Activated naive CD8-positive, alpha-beta T cell treated with anti-CD3 and anti-CD28 coated beads, Interleukin-2, amount 50 U/mL, for 24 hours (primary cell): ENCODE measurements around the gene DAD1.

ENCODE experiments used
- ATAC-seq: fragments of 150-1000 bp; cut with Tn5 transposase; one replicate; pipeline ENCODE4 v1.10.0; 2021
- DNase-seq: peaks from one replicate; pipeline ENCODE4 v3.0.0; 2021
- H3K27ac Mint-ChIP-seq: one replicate; pipeline ENCODE4 v1.8.0; 2021; ENCODE audit warnings: mild to moderate bottlenecking, mixed read lengths
- H3K27me3 Mint-ChIP-seq: one replicate; pipeline ENCODE4 v1.8.0; 2021; ENCODE audit warnings: mixed read lengths
- H3K36me3 Mint-ChIP-seq: one replicate; pipeline ENCODE4 v1.8.0; 2021; ENCODE audit warnings: low read depth, mixed read lengths
- H3K4me1 Mint-ChIP-seq: one replicate; pipeline ENCODE4 v1.8.0; 2021; ENCODE audit warnings: mixed read lengths
- H3K4me3 Mint-ChIP-seq: one replicate; pipeline ENCODE4 v1.8.0; 2021; ENCODE audit warnings: mild to moderate bottlenecking, moderate library complexity, mixed read lengths
- H3K9me3 Mint-ChIP-seq: one replicate; pipeline ENCODE4 v1.8.0; 2021; ENCODE audit warnings: mixed read lengths

The DAD1 gene

GRCh38 chr14:22610931-22611330 is 21.9 kb upstream of the DAD1 start:
- Mint-ChIP-seq H3K9me3 (no peaks in the 10 kb centered on the region), H3K27me3 (no peaks in the 10 kb centered on the region), H3K4me1 (no peaks in the 10 kb centered on the region), H3K4me3 (no peak overlapping the region), H3K36me3 (peaks cover 13% of the 10 kb centered on the region), H3K27ac (no peak overlapping the region)
- DNase-seq: no peak
- ATAC-seq: no peak

GRCh38 chr14:22607291-22607690 is 18.3 kb upstream of the DAD1 start:
- DNase-seq (no peak), ATAC-seq (no peak)
- Mint-ChIP-seq H3K27me3 (no peaks in the 10 kb centered on the region), H3K27ac (no peak overlapping the region), H3K9me3 (no peaks in the 10 kb centered on the region), H3K4me1 (no peaks in the 10 kb centered on the region), H3K4me3 (no peak overlapping the region), H3K36me3 (peaks cover 24% of the 10 kb centered on the region)

GRCh38 chr14:22606380-22606779 is 17.4 kb upstream of the DAD1 start:
- Mint-ChIP-seq H3K27ac (no peak overlapping the region), H3K36me3 (peaks cover 26% of the 10 kb centered on the region)

GRCh38 chr14:22602862-22603261 is 13.8 kb upstream of the DAD1 start:
- peaks cover 17% of the 10 kb centered on the region for H3K4me1 Mint-ChIP-seq
- no peaks in the 10 kb centered on the region for H3K27me3 Mint-ChIP-seq
- no peak overlapping the region for H3K4me3 Mint-ChIP-seq
- H3K9me3 Mint-ChIP-seq: no peaks in the 10 kb centered on the region
- H3K27ac Mint-ChIP-seq: no peak overlapping the region
- H3K36me3 Mint-ChIP-seq: peaks cover 17% of the 10 kb centered on the region
- ATAC-seq (no peak), DNase-seq (no peak)

More at GRCh38 chr14:22606380-22606779, 17.4 kb upstream of the DAD1 start:
- Mint-ChIP-seq H3K9me3 (no peaks in the 10 kb centered on the region), H3K27me3 (no peaks in the 10 kb centered on the region), H3K4me1 (no peaks in the 10 kb centered on the region), H3K4me3 (no peak overlapping the region)
- DNase-seq (no peak), ATAC-seq (no peak)

- ATAC-seq: no peak
- peaks cover 14% of the 10 kb centered on the region for H3K36me3 Mint-ChIP-seq
- no peaks in the 10 kb centered on the region for H3K27me3 Mint-ChIP-seq
Observed at GRCh38 chr14:22601996-22602395, 13.0 kb upstream of the DAD1 start.

GRCh38 chr14:22601456-22601855 is 12.4 kb upstream of the DAD1 start:
- Mint-ChIP-seq H3K9me3 (no peaks in the 10 kb centered on the region), H3K27ac (no peak overlapping the region), H3K36me3 (peaks cover 14% of the 10 kb centered on the region), H3K27me3 (no peaks in the 10 kb centered on the region), H3K4me3 (no peak overlapping the region), H3K4me1 (peaks cover 23% of the 10 kb centered on the region)
- DNase-seq (no peak), ATAC-seq (no peak)

More at GRCh38 chr14:22601996-22602395, 13.0 kb upstream of the DAD1 start:
- H3K27ac Mint-ChIP-seq: no peak overlapping the region
- H3K4me3 Mint-ChIP-seq: no peak overlapping the region
- H3K4me1 Mint-ChIP-seq: peaks cover 23% of the 10 kb centered on the region
- no peak for DNase-seq
- no peaks in the 10 kb centered on the region for H3K9me3 Mint-ChIP-seq

GRCh38 chr14:22600027-22600426 is 11.0 kb upstream of the DAD1 start:
- Mint-ChIP-seq H3K27ac (no peak overlapping the region), H3K36me3 (peaks cover 12% of the 10 kb centered on the region), H3K27me3 (no peaks in the 10 kb centered on the region), H3K9me3 (no peaks in the 10 kb centered on the region), H3K4me1 (peaks cover 23% of the 10 kb centered on the region), H3K4me3 (no peak overlapping the region)
- ATAC-seq: no peak
- no peak for DNase-seq

GRCh38 chr14:22599349-22599748 is 10.3 kb upstream of the DAD1 start:
- DNase-seq: no peak
- peaks cover 23% of the 10 kb centered on the region for H3K4me1 Mint-ChIP-seq
- H3K9me3 Mint-ChIP-seq: no peaks in the 10 kb centered on the region
- peaks cover 12% of the 10 kb centered on the region for H3K36me3 Mint-ChIP-seq
- H3K27ac Mint-ChIP-seq: peak overlapping the region; percentile 61
- ATAC-seq: no peak
- no peaks in the 10 kb centered on the region for H3K27me3 Mint-ChIP-seq
- peak overlapping the region; percentile 86 for H3K4me3 Mint-ChIP-seq

GRCh38 chr14:22598896-22599244 is 9.8 kb upstream of the DAD1 start:
- DNase-seq (peak; percentile 34), ATAC-seq (peak; percentile 76)
- Mint-ChIP-seq H3K4me1 (peaks cover 23% of the 10 kb centered on the region), H3K27ac (peak overlapping the region; percentile 61), H3K36me3 (peaks cover 11% of the 10 kb centered on the region), H3K27me3 (no peaks in the 10 kb centered on the region), H3K4me3 (peak overlapping the region; percentile 86), H3K9me3 (no peaks in the 10 kb centered on the region)

GRCh38 chr14:22598099-22598895 is 9.3 kb upstream of the DAD1 start, which contains the start of gene ABHD4:
Gene ABHD4 (plus strand): TSS chr14:22598300. CDS start chr14:22598307, 7 bp downstream.
- Mint-ChIP-seq H3K4me3 (peak within 1 kb of the TSS; percentile 86), H3K27ac (peak within 1 kb of the TSS; percentile 61), H3K9me3 (no peaks in the 10 kb centered on the region), H3K4me1 (peaks cover 23% of the 10 kb centered on the region), H3K27me3 (no peaks in the 10 kb centered on the region), H3K36me3 (peaks cover 9% of the 10 kb centered on the region)
- ATAC-seq: peak; percentile 81
- peak; percentile 78 for DNase-seq

GRCh38 chr14:22597771-22598098 is 8.7 kb upstream of the DAD1 start:
- DNase-seq (no peak), ATAC-seq (peak; percentile 20)
- Mint-ChIP-seq H3K36me3 (peaks cover 5% of the 10 kb centered on the region), H3K4me3 (peak overlapping the region; percentile 86), H3K27ac (no peak overlapping the region), H3K9me3 (no peaks in the 10 kb centered on the region), H3K4me1 (peaks cover 23% of the 10 kb centered on the region), H3K27me3 (no peaks in the 10 kb centered on the region)

- peaks cover 3% of the 10 kb centered on the region for H3K36me3 Mint-ChIP-seq
- no peak overlapping the region for H3K27ac Mint-ChIP-seq
- ATAC-seq (no peak), DNase-seq (no peak)
- H3K9me3 Mint-ChIP-seq: no peaks in the 10 kb centered on the region
- no peaks in the 10 kb centered on the region for H3K27me3 Mint-ChIP-seq
- H3K4me1 Mint-ChIP-seq: peaks cover 28% of the 10 kb centered on the region
- peak overlapping the region; percentile 86 for H3K4me3 Mint-ChIP-seq
Observed at GRCh38 chr14:22597265-22597664, 8.2 kb upstream of the DAD1 start.

- Mint-ChIP-seq H3K36me3 (no peaks in the 10 kb centered on the region), H3K27ac (no peak overlapping the region), H3K4me1 (peaks cover 33% of the 10 kb centered on the region), H3K9me3 (no peaks in the 10 kb centered on the region), H3K27me3 (no peaks in the 10 kb centered on the region), H3K4me3 (no peak overlapping the region)
- DNase-seq (no peak), ATAC-seq (no peak)
Observed at GRCh38 chr14:22596354-22596879, 7.4 kb upstream of the DAD1 start.

GRCh38 chr14:22594156-22594716 is 5.2 kb upstream of the DAD1 start:
- no peak for DNase-seq
- ATAC-seq: no peak
- Mint-ChIP-seq H3K27ac (no peak overlapping the region), H3K9me3 (no peaks in the 10 kb centered on the region), H3K27me3 (peaks cover under 1% of the 10 kb centered on the region), H3K4me3 (no peak overlapping the region), H3K36me3 (no peaks in the 10 kb centered on the region), H3K4me1 (peaks cover 37% of the 10 kb centered on the region)

GRCh38 chr14:22593601-22594000 is 4.6 kb upstream of the DAD1 start:
- Mint-ChIP-seq H3K4me3 (no peak overlapping the region), H3K4me1 (peaks cover 37% of the 10 kb centered on the region), H3K36me3 (peaks cover 2% of the 10 kb centered on the region)

More at GRCh38 chr14:22593601-22594000, 4.6 kb upstream of the DAD1 start:
- peaks cover 3% of the 10 kb centered on the region for H3K27me3 Mint-ChIP-seq
- no peak overlapping the region for H3K27ac Mint-ChIP-seq
- DNase-seq (no peak), ATAC-seq (no peak)
- H3K9me3 Mint-ChIP-seq: no peaks in the 10 kb centered on the region
